ENCODE data around the gene TRIM26. TPM values are rescaled to one million over a fixed set of nuclear protein-coding genes. Genes with fewer than 3 reads are reported as not detected.

Gene TRIM26
- total and polyA plus RNA-seq, 7 donors, result 13.1 to 36.4 (median 15.6) TPM

DNA sequence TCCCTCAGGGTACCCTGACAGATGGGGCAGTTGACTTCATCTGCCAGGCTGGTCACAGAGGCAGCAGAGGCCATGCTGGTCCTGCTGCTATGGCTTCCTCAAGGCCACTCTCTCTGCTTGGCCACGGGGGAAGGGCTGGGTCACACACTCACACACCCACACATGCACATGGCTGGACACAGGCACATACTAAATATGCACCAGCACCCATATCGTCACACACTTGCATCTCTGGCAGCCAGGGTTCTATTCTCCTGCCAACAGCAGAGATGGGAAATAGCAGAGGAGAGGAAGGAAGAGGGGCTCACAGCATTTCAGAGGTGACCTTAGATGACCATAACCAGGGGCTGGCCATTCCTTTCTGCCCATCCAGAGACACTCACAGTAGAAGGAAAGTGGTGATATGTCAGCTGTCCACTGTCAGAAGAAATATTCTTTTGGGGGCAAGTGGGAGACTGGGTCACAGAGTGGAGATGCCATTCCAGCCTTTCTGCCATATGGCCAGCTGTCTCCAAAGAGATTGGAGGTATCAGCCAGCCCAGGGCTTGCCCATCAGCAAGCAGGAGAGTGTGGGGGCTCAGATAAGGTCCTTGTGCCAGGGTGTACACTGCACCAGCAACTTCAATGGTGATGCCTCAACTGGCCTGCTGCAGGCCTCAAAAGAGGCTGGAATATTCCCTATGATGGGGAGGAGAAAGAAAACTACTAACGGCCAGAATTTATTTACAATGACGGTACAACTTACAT is 52.2 kb downstream of the TRIM26 start, which contains the start of gene TRIM10:
TRIM10 (minus strand) TSS at position 427 of the 747 bp plus-strand sequence; CDS start at position 74, 353 bp downstream.
- H3K27ac ChIP-seq, result no peak within 1 kb of the TSS
- intact Hi-C loops (cut with DNase I), result no loop called here
- DNase-seq (no peak), ATAC-seq (no peak)
- no peak within 1 kb of the TSS for H3K4me3 ChIP-seq
- no peaks in the 10 kb centered on the region for H3K4me1 ChIP-seq
- TF ChIP-seq, protein P1, sequence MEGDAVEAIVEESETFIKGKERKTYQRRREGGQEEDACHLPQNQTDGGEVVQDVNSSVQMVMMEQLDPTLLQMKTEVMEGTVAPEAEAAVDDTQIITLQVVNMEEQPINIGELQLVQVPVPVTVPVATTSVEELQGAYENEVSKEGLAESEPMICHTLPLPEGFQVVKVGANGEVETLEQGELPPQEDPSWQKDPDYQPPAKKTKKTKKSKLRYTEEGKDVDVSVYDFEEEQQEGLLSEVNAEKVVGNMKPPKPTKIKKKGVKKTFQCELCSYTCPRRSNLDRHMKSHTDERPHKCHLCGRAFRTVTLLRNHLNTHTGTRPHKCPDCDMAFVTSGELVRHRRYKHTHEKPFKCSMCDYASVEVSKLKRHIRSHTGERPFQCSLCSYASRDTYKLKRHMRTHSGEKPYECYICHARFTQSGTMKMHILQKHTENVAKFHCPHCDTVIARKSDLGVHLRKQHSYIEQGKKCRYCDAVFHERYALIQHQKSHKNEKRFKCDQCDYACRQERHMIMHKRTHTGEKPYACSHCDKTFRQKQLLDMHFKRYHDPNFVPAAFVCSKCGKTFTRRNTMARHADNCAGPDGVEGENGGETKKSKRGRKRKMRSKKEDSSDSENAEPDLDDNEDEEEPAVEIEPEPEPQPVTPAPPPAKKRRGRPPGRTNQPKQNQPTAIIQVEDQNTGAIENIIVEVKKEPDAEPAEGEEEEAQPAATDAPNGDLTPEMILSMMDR (IDR thresholded peaks at IDR 0.05), result no peak
- no peaks in the 10 kb centered on the region for H3K36me3 ChIP-seq (ENCODE audit: insufficient read depth in 1 of 2, low read depth in 1 of 2)
- no peaks in the 10 kb centered on the region for H3K9me3 ChIP-seq
- WGBS, 3 donors, result 63 to 69% (median 63%) methylated on average over 4 of the region's 4 CpGs
- peaks cover 0 to 10% (median 0%) of the 10 kb centered on the region in 3 donors for H3K27me3 ChIP-seq (ENCODE audit: insufficient read depth in 3 of 3, low read length in 2 of 3)

DNA sequence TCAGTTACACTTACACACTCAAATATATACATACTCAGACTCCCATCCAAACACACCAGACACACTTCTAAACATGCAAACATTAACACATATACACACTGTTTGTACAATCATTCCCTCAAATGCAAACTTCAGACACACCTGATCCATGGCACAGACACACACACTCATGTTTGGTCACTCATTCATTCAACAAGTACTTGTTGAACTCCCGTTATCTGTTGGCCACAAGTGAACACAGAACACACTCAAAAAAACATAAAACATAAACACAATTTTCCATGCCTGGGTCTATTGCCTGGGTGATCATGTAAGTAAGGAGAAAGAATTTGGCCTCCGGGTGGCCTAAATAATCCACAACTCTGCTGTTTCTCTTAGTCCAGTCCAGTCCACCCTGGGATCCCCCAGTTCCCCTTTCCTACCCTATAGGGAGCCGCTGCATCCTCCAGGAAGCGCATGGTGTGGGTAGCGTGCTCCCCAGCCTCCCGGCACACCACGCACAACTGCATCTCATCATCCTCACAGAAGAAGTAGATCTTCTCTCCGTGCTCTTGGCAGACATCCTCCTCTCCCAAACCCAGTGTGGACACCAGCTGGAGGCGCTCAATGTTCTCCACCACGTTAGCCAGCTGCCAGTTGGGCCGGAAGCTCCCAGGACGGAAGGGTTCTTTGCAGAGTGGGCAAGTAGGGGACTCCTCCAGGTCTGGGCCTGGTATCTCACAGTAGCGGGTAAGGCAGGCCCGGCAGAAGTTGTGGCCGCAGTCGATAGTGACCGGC is 53.0 kb downstream of the TRIM26 start:
- Histone ChIP-seq H3K27ac (no peak overlapping the region), H3K36me3 (ENCODE audit: insufficient read depth in 1 of 2, low read depth in 1 of 2) (no peaks in the 10 kb centered on the region), H3K4me3 (no peak overlapping the region), H3K4me1 (no peaks in the 10 kb centered on the region), H3K9me3 (no peaks in the 10 kb centered on the region), H3K27me3 (ENCODE audit: insufficient read depth in 3 of 3, low read length in 2 of 3) (peaks cover 0 to 9% (median 0%) of the 10 kb centered on the region in 3 donors)
- no peak for DNase-seq
- intact Hi-C loops (cut with DNase I), result no loop called here
- WGBS, 3 donors, result 80 to 86% (median 84%) methylated on average over 16 to 17 of the region's 17 CpGs
- TF ChIP-seq, protein P1 (IDR thresholded peaks at IDR 0.05), result no peak
- no peak for ATAC-seq

DNA sequence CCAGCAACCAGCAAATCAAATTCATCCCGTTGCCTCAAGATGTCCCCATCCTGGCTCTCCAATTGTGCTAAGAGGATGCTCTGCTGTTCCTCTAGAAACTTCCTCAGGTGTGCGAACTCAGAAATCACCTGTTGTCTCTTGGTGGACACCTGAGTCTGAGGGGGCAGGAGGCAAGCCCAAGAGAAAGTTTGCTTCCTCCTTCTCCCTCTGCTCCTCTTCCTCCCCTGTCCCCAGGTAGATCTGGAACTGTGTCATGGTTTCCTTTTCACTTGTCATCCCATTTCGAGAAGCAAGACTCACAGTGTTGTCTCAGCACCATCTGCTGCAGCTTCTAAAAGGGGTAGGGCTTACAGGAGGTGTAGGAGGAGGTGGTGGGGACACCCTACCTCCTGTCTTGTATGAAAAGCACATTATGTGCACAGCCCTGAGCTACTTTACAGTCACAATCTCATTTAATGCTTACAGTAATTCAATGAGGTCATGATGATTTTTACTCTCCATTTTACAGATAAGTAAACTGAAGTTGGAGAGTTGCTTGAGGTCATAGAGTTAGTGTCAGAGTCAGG is 54.6 kb downstream of the TRIM26 start:
- intact Hi-C loops (cut with DNase I), result no loop called here
- Histone ChIP-seq H3K27me3 (ENCODE audit: insufficient read depth in 3 of 3, low read length in 2 of 3) (no peaks in the 10 kb centered on the region), H3K4me1 (no peaks in the 10 kb centered on the region), H3K36me3 (ENCODE audit: insufficient read depth in 1 of 2, low read depth in 1 of 2) (no peaks in the 10 kb centered on the region), H3K4me3 (no peak overlapping the region), H3K27ac (no peak overlapping the region), H3K9me3 (no peaks in the 10 kb centered on the region)
- 54 to 64% (median 62%) methylated on average over 3 of the region's 3 CpGs for WGBS, 3 donors
- TF ChIP-seq, protein P1 (IDR thresholded peaks at IDR 0.05), result no peak
- DNase-seq, result no peak
- no peak for ATAC-seq

DNA sequence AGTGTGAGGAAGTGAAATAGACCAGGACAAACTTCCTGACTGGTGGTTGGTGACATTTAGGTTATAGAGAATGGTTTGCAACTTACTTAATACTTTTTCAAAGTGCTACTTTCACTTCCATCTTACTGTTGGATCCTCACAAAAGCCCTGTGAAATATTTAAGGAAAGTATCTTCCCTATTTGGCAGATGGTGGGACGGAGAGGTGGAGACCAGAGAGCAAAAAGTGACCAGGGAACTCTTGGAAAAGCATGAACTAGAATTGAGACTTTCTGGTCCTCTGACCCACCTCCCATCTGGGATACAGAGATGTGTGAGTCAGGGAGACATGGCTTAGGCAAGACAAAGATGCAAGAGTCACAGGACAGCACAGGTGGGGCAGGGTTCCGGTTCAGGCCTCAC is 55.2 kb downstream of the TRIM26 start:
- no peak for ATAC-seq
- H3K9me3 ChIP-seq, result no peaks in the 10 kb centered on the region
- no peaks in the 10 kb centered on the region for H3K4me1 ChIP-seq
- H3K36me3 ChIP-seq (ENCODE audit: insufficient read depth in 1 of 2, low read depth in 1 of 2), result no peaks in the 10 kb centered on the region
- TF ChIP-seq, protein P1 (IDR thresholded peaks at IDR 0.05), result no peak
- no peak overlapping the region for H3K4me3 ChIP-seq
- WGBS, 3 donors, result 80 to 88% (median 85%) methylated on average over 2 of the region's 2 CpGs
- no peak for DNase-seq
- no peaks in the 10 kb centered on the region for H3K27me3 ChIP-seq (ENCODE audit: insufficient read depth in 3 of 3, low read length in 2 of 3)
- intact Hi-C loops (cut with DNase I), result no loop called here
- no peak overlapping the region for H3K27ac ChIP-seq

Measured in psoas muscle (tissue), 8 donors.